Cardiac muscle cell (in vitro differentiated cells and primary cell): Measurements from ENCODE around the gene DNM3. TPM values are rescaled to one million over a fixed set of nuclear protein-coding genes. Genes with fewer than 3 reads are reported as not detected.

Experiments used
- DNase-seq, 2 donors: peaks; one replicate each; pipeline versions ENCODE4 v3.0.0 to v3.0.0-alpha.2; 2010 to 2017; ENCODE audit warnings: low read depth in 1 of 2, low spot score in 1 of 2
- H3K27ac ChIP-seq: fragments of 200-600 bp; sonication (generic); 2 replicates; pipeline ENCODE4 v1.5.1; 2016
- H3K27me3 ChIP-seq: fragments of 200-600 bp; sonication (generic); 2 replicates; pipeline ENCODE4 v1.6.0; 2016; ENCODE audit warnings: control low read depth
- H3K36me3 ChIP-seq: fragments of 200-600 bp; sonication (generic); 2 replicates; pipeline ENCODE4 v1.5.1; 2016; ENCODE audit warnings: control low read depth
- H3K4me1 ChIP-seq: fragments of 200-600 bp; sonication (generic); 2 replicates; pipeline ENCODE4 v1.8.1; 2017; ENCODE audit warnings: low read depth, mild to moderate bottlenecking, mixed run types
- H3K4me3 ChIP-seq: fragments of 200-600 bp; sonication (generic); 2 replicates; pipeline ENCODE4 v1.5.1; 2016; ENCODE audit warnings: mild to moderate bottlenecking
- H3K9me3 ChIP-seq: fragments of 200-600 bp; sonication (generic); 2 replicates; pipeline ENCODE4 v1.5.1; 2017; ENCODE audit warnings: low read depth, mild to moderate bottlenecking, control low read depth
- CTCF ChIP-seq: IDR thresholded peaks from 2 replicates; pipeline ENCODE4 v1.5.1; 2012; ENCODE audit warnings: low read depth, mild to moderate bottlenecking, low read length
- polyA plus RNA-seq: library from polyadenylated mRNA; unstranded; fragments of >200 nt; fragmentation: Nextera tagmentation; extraction: Ambion mirVana; gene quantifications from 2 replicates; pipeline ENCODE4 v1.2.1, GENCODE V29; 2016
- total RNA-seq: library from RNA; depleted of rRNA; stranded (reverse); fragments of >200 nt; gene quantifications from 2 replicates; pipeline ENCODE4 v1.2.3, GENCODE V29; 2016

Gene DNM3
- total and polyA plus RNA-seq, 2 experiments from 2014 or later = 0.42 TPM; not detected in 1

- Histone ChIP-seq H3K4me3 (no peak overlapping the region), H3K27ac (no peak overlapping the region), H3K9me3 (no peaks in the 10 kb centered on the region), H3K27me3 (no peaks in the 10 kb centered on the region), H3K36me3 (no peaks in the 10 kb centered on the region), H3K4me1 (no peaks in the 10 kb centered on the region)
- no peak for TF ChIP-seq CTCF
- no peak for DNase-seq
Measured at GRCh38 chr1:171939740-171940139, 98.4 kb downstream of the DNM3 start.

GRCh38 chr1:171940368-171940767 is 99.1 kb downstream of the DNM3 start:
- no peaks in the 10 kb centered on the region for H3K4me1 ChIP-seq
- H3K36me3 ChIP-seq = no peaks in the 10 kb centered on the region
- TF ChIP-seq CTCF = no peak
- no peak overlapping the region for H3K27ac ChIP-seq
- no peaks in the 10 kb centered on the region for H3K9me3 ChIP-seq
- DNase-seq = peak in 1 of 2 donors; percentile 35
- H3K4me3 ChIP-seq = no peak overlapping the region
- H3K27me3 ChIP-seq = no peaks in the 10 kb centered on the region

- Histone ChIP-seq H3K27me3 (no peaks in the 10 kb centered on the region), H3K4me3 (no peak overlapping the region), H3K27ac (no peak overlapping the region), H3K9me3 (no peaks in the 10 kb centered on the region), H3K36me3 (no peaks in the 10 kb centered on the region), H3K4me1 (no peaks in the 10 kb centered on the region)
- TF ChIP-seq CTCF = no peak
- DNase-seq = no peak
Measured at GRCh38 chr1:171941920-171942319, 100.6 kb downstream of the DNM3 start.

- no peak for TF ChIP-seq CTCF
- no peaks in the 10 kb centered on the region for H3K9me3 ChIP-seq
- H3K36me3 ChIP-seq = no peaks in the 10 kb centered on the region
- DNase-seq = no peak
- no peaks in the 10 kb centered on the region for H3K27me3 ChIP-seq
- H3K27ac ChIP-seq = no peak overlapping the region
- no peaks in the 10 kb centered on the region for H3K4me1 ChIP-seq
- H3K4me3 ChIP-seq = no peak overlapping the region
Measured at GRCh38 chr1:171943973-171944561, 102.8 kb downstream of the DNM3 start.

GRCh38 chr1:171948511-171948910 is 107.2 kb downstream of the DNM3 start:
- no peaks in the 10 kb centered on the region for H3K4me1 ChIP-seq
- no peak overlapping the region for H3K4me3 ChIP-seq
- H3K9me3 ChIP-seq = no peaks in the 10 kb centered on the region
- no peak for TF ChIP-seq CTCF
- DNase-seq = peak in 1 of 2 donors; percentile 17
- H3K36me3 ChIP-seq = no peaks in the 10 kb centered on the region
- H3K27me3 ChIP-seq = no peaks in the 10 kb centered on the region
- no peak overlapping the region for H3K27ac ChIP-seq
